DMS53 (cell line): ENCODE measurements around the gene ASPSCR1.

Experiments
- DNase-seq: peaks from one replicate; lab custom pipeline; 2025; lab: John Stamatoyannopoulos, UW

Gene ASPSCR1

DNA sequence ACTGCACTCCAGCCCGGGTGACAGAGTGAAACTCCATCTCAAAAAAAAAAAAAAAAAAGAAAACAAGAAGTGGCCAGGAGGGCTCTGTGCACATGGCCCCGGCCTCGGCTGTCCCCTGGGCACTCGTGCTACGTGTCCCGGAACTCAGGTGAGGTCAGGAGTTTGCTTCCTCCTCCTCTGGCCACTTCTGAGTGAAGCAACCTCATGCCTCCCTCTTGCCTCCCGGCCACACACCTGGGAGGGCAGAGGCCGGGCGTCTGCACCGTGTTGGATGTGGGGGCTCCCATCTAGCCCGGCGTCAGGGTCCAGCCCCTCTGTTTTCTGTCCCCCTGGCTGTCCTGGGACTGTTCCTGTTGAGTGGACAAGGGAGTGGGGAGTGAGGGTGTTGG lies 22.2 kb downstream of the ASPSCR1 start:
- DNase-seq, result no peak

- no peak for DNase-seq
Observed at GRCh38 chr17:81999976-82000802, 22.8 kb downstream of the ASPSCR1 start.

DNA sequence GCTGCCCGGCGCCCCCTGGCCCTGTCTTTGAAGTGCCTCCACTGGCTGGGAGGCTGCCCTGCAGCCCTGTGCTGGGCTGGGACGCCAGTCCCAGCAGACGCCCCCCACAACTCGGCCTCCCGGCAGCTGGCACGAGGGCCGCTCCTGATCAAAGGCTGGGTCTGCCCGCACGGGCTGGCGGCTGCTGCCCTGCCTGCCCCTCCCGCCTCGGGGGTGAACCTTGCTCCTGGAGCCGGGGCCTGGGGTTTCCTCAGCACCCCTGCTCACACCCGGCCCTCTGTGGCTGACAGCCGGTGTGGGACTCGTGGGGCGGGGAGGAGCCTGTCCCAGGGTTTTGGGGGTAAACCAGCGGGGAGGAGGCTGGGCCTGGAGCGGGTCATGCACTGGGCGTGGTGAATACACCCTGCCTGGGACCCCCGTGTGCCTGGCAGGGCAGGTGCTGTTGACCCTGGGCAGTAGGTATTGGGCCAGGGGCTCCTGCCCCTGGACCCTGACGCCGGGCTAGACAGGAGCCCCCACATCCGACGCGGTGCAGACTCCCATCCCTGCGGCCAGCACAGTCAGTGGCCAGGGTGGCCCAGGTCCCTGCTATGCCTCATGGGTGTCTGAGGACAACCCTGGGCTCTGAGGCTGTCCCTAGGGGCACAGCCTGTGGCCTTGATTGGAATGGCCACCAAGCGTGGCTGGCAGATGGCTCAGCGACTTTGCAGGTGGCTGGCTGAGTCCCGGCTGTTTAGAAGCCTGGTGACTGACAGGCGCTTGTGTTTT lies 23.6 kb downstream of the ASPSCR1 start:
- DNase-seq, result no peak

GRCh38 chr17:82001571-82002056 lies 24.2 kb downstream of the ASPSCR1 start:
- no peak for DNase-seq

- no peak for DNase-seq
Observed at GRCh38 chr17:82003411-82004381, 26.3 kb downstream of the ASPSCR1 start.

- no peak for DNase-seq
Observed at GRCh38 chr17:82004517-82005455, 27.4 kb downstream of the ASPSCR1 start.

DNA sequence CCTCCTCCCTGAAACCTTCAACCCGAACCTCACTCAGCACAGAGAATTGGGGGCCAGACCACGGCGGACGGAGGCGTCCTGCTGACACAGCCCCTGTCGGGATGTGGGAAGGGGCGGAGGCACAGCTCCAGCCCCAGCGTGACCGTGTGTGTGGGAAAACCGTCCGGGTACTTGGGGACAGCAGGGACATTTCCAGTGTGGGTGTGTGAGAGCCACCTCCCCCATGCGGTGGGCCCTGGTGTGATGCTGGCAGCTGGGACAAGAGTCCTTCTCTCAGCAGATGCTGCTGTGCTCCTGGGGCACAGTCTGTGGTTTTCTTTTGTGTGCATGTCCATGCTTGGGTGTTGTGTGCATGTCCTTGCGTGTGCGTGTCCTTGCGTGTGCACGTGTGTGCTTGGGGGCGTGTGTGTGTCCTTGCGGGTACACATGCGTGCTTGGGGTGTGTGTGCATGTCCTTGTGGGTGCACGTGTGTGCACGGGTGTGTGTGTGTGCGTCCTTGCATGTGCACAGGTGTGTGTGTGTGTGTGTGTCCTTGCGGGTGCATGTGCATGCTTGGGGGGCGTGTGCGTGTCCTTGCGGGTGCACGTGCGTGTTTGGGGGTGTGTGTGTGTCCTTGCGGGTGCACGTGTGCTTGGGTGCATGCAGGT lies 28.4 kb downstream of the ASPSCR1 start:
- no peak for DNase-seq

DNA sequence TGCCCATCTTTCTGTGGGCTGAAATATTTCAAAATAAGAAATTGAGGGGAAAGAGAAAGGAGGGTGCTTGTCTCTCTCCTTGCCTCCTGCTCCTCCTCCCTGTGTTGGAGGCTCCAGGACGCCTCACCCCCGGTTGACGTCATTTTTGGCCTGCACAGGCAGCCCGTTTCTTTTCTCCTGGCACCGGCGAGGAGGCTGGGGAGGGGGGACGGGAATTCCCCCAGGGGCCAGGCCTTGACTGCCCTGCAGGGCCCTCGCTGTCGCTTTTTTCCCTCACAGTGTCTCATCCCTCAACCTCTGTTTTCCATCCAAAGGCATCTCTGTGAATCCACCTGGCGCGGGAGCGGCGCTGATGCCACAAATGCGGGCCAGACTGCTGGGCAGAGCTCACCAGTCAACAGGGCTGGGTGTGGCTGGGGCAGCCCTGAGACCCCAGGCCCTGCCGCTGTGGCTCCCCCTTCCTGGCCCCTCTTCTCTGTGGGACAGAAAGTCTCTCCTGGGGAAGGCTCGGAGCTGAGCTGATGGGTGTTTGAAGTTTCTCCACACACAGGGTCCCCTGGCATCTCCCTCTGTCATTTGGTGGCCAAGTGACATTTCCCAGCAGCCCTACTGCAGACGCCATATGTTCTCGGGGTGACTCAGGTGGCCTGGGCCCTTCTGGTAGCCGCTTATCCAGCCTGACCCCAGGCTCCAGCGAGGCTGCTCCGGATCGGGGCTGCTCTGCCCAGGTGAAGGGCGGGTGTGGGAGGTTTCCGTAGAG lies 29.2 kb downstream of the ASPSCR1 start:
- no peak for DNase-seq

DNA sequence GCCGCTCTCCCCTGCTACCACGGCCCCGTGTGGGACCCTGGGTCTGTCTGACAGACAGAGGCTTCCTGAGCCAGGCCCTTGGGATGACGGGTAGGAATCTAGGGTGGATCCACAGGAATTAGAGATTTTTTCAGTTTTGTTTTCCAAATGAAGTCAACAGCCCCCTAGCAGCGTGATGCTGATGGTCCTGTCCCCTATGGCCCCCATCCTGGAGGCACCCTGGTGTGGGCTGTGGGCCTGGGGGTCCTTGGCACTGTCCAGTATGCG lies 29.7 kb downstream of the ASPSCR1 start:
- no peak for DNase-seq

- DNase-seq, result no peak
Observed at GRCh38 chr17:82007495-82008257, 30.2 kb downstream of the ASPSCR1 start.

GRCh38 chr17:82008258-82008940 lies 31.0 kb downstream of the ASPSCR1 start:
- DNase-seq, result no peak

DNA sequence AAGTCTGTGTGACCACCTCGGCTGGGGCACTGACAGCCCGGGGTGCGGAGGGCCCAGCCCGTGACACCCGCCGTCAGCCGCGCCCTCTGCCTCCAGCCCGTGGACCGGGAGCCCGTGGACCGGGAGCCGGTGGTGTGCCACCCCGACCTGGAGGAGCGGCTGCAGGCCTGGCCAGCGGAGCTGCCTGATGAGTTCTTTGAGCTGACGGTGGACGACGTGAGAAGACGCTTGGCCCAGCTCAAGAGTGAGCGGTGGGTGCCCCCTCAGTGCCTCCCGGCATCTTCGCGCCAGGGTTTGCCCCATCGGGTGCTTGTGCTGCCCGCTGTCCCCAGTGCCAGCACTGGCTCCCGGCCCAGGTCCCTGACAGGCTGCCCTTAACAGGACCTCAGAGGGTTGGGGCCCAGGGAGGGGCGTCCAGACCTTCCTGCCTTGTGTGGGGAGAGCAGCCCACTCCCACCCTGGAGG lies 31.5 kb downstream of the ASPSCR1 start:
- no peak for DNase-seq

- DNase-seq, result no peak
Observed at GRCh38 chr17:82009413-82009812, 32.0 kb downstream of the ASPSCR1 start.

GRCh38 chr17:82010575-82011525 lies 33.4 kb downstream of the ASPSCR1 start:
- no peak for DNase-seq

DNA sequence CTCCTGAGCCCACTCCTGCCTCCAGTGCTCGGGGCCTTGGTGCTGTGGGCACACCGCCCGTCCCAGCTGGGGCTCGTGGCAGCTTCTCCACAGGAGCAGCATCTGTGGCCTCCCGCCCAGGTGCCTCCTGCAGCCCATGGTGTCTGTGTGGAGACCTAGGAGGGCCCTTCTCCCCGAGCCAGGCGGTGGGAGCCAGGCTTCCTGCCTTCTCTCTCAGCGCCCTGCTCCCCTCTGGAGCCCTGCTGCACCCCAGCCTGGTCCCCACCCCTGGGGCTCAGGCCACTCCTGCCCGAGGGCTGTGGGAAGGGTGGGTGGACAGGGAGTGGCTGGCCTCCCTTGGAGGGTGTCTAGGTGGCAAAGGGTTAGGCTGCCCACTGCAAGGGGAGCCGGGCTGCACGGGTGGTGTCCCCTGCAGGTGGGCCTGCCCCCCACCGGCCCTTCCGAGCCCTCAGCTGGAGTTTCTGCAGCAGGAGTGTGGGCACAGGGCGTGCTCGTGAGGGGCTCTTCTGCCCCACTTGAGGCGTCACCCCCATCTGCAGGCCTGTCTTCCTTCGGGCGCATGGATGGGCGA lies 34.3 kb downstream of the ASPSCR1 start:
- DNase-seq, result no peak

- DNase-seq, result no peak
Observed at GRCh38 chr17:82012261-82012639, 34.8 kb downstream of the ASPSCR1 start.
